ENCODE measurements around the gene GGT1.
A peak's percentile ranks its signal among the peaks of the same experiment; 100 is the strongest.
"Not testable (repeated sequence)": the region's sequence is repeated elsewhere in the genome, so short reads cannot be mapped to it uniquely, and the experiment has no call there.

The GGT1 gene

DNA sequence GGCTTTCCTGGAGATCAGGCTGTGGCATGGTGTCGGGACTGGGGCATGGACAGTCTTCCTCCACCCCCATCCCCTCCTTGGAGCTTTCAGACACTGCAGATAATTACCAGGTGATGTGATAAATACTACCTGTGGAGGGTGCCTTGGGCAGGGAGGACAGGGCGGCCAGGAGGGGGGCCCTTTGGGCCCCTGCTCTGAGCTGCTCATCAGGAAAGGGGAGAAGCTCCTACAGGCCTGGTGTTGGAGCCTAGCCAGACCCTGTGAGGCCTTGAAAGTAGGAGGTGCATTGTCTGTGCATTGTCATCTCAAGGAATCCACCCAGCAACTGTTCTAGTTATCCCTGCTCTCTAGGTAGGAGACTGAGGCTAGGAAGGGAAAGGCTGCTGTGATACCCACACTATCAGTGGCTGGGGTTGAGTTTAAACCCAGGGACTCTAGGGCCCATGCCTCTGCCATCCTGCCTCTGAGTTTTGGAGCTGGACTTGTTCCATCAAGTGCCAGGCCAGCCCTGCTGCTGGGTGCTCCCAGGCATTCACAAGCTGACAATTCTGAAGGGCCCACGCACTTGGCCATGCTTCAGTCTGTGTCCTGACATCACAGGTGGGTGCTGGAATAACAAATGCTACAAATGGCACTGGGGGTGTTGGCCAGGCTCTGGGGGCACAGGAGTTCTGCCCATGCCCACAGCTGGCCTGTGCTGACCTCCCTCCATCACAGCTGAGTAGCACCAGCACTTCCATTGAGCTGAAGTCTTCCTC, 2.9 kb upstream of the GGT1 start:
- DNase-seq = not testable (repeated sequence)

DNA sequence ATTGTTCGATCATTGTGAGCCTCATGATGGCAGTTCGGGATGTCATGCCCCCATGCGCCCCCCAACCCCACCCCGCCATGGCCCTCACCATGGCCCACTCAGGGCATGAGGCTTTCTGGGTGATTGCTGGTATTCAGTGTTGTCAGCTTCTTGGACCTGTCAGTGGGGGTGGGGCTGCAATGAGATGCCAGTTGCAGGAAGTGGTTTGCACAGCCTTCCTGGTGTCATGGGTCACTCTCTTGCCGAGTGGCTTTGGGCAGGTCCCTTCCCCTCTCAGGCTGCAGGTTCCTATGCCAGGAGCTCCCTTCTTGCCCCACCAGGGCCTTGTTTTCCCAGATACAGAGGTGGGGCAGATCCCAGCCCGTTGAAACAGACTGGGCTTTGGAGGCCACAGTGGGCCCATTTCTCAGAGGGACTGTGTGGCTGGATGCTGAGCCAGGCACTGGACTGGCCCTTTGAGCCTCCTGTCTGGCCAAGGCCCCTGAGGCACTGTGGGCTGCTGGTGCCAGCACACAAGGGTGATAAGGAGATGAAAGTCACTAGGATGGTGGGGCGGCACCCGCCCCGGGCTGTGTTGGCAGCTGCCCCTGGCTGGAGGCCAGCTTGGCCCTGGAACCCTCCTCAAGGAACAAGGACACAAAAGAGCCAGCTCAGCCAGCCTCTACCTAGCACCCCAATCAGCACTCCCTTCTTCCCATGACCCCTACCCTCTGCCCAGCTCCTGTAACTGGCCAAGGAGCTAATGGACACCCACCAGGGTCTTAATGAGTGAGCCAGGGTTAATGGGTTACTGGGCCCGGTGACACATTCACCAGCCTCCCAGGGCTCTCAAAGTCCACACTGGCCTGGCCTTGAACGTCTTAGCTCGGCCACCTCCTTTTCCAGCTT, 1.5 kb upstream of the GGT1 start:
- DNase-seq = no peak

DNA sequence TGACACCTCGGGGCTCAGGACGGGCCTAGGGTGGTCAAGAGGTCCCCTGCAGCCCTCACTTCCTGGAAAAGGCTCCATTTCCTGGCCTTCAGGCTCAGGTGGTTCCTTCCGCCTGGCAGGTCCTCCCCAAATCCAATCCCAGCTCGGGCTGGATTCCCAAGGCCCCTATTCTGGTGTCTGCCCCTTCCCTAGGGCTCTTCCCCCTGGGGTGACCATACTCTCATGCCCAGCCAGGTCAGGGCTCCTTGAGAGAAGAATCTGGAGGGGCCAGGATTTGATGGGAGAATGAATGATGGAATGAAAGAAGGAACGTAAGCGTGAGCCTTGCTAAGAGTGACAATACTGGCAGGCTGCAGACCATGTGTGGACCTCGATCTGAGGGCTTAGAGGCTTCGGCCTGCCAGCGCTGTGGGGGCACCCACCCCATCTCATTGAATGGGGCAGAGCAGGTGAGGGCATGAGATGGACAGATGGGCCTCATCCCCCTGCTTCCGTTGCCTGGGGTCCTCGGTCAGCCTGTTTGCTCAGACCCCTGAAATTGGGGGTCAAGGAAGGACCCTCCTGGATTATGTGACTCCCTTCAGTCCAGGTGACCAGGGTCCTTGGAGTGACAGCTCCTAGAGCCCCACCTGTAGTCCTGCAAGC, 766 bp upstream of the GGT1 start:
- DNase-seq = not testable (repeated sequence)

DNA sequence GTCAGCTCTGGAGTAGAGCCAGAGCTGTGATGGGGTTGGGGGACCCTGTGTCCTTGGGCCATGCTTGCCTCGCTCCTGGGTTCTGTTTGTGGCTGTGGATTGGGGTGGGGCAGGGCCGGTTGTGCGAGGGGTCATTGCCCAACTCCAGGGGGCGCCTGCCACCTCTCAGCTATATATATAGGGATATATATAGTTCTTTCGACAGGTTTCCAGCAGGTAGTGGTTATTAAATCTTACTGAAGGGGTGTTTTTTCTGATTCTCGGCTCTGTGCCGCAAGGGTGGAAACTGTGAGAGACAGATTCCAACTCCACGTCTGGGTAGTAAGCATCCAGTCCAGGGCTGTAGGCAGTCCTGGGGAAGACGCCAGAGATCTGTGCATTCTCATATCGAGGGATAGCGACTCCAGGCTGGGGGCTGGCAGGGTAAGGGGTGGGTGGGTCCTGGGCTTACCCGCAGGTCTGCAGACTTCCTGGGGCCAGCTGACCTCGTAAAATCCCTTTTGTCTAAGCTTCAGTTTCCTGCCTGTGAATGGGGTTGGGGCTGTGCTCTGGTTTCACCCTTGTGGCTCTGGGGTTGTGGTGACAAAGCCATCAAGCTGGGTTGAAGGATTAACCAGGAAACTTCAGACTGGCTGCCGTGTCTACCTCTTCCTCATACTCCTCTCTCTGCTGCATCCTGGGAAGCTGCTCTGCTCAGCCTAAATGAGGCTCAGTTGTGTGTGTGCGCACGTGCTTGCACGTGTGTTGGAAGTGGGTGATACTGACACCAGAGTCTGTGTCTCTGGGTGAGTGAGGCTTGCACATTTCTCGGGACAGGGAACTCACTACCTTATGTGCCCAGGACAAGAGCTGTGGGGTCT, 1.0 kb downstream of the GGT1 start:
- DNase-seq = not testable (repeated sequence)

DNA sequence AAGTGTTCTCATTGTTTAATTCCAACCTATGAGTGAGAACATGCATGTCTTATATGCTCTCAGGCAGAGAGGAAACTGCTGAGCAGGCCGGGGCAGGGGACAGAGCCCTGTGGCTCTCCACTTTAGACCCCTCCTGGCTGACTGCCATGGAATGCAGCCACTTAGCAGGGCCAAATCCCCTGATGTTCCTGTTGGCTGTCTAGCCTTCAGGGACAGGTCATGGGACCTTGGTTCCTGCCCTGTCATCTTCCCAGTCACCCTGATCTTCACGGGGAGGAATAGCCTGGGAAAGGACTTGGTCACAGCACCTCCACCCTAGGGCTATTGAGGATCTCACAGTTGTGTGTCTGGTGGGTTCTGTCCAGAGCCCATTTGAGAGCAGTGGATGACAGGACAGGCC, 3.3 kb downstream of the GGT1 start:
- DNase-seq = not testable (repeated sequence)

DNA sequence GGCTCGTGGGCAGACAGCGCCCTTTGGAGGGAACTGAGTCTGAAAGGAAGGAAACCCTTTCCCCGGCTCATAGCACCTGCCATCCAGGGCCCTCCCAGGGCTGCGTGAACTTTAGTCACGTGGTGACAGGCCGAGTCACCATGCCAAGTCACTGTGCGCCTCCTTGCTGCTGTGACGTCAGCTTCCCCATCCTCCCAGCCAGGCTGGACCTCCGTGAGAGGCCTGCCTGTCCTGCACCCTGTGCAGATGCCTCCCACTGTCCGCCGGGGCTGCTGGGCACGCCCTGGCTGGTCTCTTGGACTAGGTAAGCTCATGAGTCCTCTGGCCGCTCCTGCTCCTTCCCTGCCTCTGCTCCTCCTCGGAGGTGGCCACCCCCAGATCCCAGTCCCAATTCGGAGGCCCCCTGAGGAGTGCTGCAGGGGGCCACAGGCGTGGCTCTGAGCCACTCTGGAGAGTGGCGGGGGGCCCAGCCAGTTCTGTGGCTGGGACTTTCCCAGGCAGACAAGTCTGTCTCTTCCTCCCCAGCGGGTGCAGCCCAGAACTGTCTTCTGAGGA, 4.5 kb downstream of the GGT1 start:
- DNase-seq = peak; percentile 74

DNA sequence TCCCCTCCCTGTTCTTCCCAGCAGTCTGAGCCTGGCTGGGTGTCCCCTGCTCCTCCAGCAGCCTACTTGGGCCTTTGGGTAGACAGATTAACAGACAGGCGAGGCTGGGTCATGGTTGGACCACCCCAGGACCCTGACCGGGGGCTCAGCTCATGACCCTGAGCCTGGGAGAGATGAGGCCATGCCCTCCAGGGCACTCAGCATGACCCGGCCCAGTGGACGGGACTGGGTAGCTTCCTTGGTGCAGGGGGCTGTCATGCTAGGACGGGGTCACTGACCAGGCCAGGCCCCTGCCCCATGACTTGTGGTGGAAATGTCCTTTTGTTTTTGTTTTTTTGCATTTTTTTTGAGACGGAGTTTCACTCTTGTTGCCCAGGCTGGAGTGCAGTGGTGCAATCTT, 5.3 kb downstream of the GGT1 start:
- not testable (repeated sequence) for DNase-seq

DNA sequence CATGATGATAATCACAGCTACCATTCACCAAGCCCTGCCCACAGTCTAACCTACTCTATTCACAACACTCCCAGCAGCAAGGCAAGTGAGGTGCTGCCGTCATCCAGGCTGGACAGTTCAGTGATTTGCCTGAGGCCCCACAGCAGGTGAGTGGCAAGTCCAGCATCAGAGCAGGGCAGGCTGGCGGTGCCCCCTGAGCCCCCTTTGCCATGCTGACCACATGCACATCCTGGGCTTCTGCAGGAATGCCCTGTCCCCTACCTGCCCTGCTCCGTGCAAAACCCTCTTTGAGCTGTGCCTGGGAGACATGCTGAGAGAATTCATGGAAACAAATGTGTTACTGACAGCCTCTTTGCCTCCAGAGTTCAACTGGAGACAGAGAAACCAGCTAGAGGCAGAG, 6.9 kb downstream of the GGT1 start:
- not testable (repeated sequence) for DNase-seq

DNA sequence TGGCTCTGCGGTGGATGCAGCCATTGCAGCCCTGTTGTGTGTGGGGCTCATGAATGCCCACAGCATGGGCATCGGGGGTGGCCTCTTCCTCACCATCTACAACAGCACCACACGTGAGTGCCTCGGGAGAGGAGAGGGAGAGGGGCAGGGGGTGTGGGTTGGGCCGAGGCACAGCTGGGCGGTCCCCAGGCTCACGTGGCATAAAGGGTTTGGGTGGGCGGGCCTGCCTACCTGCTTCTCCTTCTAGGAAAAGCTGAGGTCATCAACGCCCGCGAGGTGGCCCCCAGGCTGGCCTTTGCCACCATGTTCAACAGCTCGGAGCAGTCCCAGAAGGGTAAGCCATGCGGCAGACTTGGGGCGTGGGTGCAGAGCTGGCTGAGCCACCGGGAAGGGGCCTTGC, 11.8 kb downstream of the GGT1 start:
- DNase-seq = not testable (repeated sequence)

DNA sequence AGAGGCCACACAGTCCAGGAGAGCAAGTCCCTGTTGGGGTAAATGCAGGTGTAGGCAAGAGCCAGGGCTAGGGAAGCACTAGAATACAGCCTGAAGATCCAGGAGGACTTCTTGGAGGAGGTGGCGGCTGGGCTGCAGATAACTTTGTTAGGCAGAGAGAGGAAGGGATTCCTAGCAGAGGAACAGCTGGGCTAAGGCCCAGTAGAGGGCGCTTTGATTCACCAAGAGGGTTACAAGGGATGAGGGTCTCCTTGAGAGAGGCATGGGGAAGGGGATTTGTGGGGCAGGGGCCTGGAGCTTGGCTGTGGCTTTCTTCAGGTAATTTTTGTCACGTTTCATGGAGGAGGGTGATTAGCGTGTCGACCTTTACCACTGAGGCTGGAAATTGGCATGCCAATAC, 18.3 kb downstream of the GGT1 start:
- DNase-seq = not testable (repeated sequence)

DNA sequence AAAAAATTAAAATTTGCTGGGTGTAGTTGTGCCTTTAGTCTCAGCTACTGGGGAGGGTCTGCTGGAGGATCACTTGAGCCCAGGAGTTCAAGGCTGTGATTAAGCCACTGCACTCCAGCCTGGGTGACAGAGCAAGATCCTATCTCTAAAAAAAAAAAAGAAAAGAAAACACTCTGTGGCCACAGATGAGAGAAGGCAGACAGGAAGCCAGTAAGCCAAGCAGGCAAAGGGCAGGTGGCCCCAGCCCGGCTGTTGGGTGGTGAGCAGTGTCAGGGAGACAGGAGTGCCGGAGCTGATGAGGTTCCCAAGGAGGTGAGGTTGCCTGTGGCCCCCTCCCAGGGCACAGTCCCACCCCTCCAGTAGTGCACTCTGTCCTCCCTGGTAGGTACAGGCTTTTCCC, 19.6 kb downstream of the GGT1 start:
- not testable (repeated sequence) for DNase-seq

DNA sequence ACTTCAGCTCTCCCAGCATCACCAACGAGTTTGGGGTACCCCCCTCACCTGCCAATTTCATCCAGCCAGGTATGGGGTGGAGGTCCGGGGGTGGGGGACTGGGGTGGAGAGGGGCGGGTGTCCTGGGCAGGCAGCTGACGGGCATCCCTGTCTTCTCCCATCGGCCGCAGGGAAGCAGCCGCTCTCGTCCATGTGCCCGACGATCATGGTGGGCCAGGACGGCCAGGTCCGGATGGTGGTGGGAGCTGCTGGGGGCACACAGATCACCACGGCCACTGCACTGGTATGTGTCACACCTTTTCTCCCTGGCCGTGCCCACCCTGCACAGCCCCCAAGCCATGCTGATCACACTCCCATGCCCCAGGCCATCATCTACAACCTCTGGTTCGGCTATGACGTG, 24.9 kb downstream of the GGT1 start:
- not testable (repeated sequence) for DNase-seq

DNA sequence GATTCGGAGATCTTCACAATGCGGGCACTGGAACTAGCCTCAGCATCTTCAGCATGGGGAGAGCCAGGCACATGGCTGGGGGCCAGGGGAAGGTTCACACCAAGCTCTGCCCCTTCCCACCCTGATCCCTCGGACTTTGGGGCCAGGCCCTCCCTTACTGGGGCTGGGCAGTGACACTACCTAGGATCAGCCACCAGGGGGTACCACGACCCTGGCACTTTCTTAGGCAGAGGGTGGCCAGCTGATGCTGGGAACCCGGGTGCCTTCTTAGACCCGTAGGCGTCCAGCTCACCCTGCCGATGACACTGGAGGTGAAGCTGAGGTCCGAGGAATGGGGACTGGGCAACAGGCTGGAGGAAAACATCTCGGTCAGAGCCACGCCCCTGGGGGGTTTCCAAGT, 26.1 kb downstream of the GGT1 start:
- DNase-seq = peak; percentile 26

DNA sequence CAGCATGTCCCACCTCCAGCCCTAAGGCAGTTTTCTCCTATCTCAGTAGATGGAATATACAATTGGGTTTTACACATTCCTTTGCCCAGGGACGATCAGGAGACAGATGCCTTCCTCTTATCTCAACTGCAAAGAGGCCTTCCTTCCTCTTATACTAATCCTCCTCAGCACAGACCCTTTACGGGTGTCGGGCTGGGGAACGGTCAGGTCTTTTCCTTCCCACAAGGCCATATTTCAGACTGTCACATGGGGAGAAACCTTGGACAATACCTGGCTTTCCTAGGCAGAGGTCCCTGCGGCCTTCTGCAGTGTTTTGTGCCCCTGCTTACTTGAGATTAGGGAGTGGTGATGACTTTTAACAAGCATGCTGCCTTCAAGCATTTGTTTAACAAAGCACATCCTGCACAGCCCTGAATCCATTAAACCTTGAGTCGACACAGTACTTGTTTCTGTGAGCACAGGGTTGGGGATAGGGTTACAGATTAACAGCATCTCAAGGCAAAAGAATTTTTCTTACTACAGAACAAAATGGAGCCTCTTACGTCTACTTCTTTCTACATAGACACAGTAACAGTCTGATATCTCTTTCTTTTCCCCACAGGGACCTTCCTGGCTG, 27.9 kb downstream of the GGT1 start:
- DNase-seq = not testable (repeated sequence)

DNA sequence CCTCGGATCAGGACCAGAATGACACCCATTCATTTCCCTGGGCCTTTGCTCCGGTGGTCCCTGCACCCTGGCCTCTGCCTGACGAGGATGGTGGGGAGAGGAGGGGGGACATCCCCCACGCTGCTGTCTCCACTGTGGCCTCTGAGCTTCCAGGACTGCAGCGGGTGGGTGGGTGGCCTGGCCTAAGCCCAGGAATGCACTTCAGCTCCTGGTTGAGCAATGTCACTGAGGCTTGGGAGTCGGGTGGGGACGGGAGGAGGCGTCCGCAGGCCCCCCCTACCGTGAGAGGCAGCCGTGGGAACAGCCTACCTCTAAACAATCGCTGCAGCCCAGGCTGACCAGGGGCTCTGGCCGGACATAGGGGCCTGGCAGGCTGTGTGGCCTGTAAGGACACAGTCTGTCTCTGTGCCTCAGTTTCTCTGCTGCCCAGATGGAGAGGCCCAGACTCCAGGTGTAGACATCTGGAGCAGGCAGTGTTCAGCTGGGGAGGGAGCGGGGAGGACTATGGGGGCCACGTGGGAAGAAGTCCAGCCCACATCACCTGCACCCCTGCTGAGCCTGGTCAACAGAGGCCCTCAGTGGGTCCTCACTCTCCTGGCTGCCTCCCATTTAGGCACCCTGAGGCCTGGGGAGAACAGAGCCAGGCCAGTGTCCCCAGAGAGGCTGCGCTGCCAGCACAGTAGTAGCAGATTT, 28.6 kb downstream of the GGT1 start:
- DNase-seq = not testable (repeated sequence)

DNA sequence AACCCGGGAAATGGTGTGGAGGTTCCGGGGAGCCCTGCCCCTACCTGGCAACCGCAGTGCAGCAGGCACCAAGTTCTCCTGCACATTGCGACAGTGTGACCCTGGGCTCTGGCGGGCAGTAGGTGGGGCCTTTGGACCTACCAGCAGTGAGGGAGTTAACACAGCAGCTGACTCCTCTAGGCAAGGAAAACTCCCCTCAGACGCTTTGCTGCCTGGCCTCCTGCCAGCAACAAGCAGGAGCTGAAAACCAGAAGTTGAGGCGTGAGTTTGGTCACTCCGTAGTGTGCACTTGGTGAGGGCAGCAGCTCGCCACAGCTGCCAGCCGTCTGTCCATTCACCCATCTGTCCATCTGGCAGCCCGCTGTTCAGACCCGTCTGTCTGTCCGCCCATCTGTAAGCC, 29.6 kb downstream of the GGT1 start:
- DNase-seq = peak; percentile 36

DNA sequence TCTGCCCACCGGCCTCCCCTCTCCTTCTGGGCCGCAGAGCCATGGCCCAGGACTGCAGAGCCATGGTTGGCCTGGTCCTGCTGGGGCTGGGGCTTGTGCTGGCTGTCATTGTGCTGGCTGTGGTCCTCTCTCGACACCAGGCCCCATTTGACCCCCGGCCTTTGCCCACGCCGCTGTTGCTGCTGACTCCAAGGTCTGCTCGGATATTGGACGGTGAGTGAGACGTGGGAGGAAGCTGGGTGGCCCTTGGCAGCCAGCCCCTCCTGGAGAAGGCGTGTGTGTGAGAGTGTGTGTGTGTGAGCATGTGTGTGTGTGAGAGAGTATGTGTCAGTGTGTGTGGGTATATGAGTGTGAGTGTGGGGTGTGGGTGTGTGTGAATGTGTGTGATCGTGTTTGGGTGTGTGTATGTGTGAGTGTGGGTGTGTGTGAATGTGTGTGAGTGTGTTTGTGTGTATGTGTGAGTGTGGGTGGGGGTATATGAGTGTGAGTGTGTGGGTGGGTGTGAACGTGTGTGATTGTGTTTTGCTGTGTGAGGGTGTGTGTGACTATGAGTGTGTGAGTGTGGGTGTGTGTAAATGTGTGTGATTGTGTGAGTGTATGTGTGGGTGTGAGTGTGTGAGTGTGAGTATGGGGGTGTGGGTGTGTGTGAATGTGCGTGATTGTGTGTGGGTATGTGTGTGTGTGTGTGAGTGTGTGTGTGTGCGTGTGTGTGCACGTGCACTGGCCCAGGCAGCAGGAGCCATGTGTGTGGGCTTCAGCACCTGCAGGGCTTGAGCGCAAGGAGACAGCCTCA, 30.4 kb downstream of the GGT1 start:
- not testable (repeated sequence) for DNase-seq

DNA sequence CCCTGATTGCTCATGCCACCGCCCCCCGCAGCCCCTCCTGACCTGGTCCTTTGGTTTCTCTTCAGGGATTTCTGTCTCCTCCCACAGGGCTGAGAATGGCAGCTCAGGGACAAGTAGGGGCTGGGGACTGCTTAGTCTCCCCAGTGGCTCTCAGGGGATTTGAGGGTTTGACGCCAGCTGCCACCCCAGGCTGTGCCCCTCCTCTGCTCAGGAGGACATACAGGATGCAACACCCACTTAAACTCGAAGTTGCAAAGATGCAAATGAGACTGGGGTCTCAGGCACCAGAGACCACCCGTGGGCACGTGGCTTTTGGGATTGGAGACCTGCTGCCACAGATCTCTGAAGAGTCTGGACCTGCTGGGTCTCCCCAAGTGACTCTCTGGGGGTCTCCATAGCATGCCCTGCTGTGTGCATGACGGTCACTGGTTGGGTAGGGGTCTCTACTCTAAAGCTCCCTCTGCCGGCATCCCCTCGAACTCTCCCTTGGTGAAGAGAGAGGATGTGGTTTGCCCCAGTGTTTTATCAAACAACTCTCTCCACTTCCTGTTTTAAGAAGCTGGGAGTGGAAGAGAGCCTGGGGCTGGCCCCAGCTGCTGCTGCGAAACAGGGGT, 31.9 kb downstream of the GGT1 start:
- DNase-seq = not testable (repeated sequence)

DNA sequence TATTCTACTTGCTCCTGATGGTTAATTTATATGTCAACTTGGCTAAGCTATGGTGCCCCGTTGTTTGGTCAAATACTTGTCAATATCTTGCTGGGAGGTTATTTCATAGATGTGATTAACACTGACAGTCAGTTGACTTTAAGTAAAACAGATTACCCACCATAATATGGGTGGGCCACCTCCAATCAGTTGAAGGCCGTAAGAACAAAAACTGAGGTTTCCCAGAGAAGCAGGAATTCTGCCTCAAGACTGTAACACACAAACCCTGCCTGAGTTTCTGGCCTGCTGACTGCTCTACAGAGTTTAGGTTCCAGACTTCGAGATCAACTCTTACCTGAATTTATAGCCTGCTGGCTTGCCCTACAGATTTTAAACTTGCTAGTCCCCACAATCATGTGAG, 33.5 kb downstream of the GGT1 start:
- not testable (repeated sequence) for DNase-seq

DNA sequence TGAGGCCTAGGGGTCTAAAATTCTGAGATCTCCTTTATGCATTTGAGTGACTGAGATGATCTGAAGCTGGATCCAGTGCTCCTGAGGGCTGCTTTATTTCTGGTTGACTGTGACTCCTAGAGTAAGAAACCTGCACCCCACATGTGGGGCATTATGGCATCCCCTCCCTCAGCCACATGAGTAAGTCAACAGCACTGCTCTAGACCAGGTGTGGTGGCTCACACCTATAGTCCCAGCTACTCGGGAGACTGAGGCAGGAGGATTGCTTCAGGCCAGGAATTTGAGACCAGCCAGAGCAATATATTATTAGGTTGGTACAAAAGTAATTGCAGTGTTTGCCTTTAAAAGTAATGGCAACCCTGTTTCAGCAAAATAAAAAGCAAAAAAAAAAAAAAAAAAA, 39.3 kb downstream of the GGT1 start:
- DNase-seq = not testable (repeated sequence)

Data from suppressor macrophage treated with lipopolysaccharide for 4 hours (primary cell).